GM19467 (cell line): ENCODE data around the gene SH3RF1.

Experiments used
- ATAC-seq: cut with Tn5 transposase; IDR thresholded peaks from one replicate; pipeline ENCODE4 v1.9.1; 2021; ENCODE audit warnings: mild to moderate bottlenecking, moderate library complexity; ENCODE audit not compliant: unreplicated experiment

Gene SH3RF1

GRCh38 chr4:169252339-169253112 is 18.2 kb downstream of the SH3RF1 start:
- ATAC-seq, result peak; percentile 79

GRCh38 chr4:169251291-169252235 is 19.2 kb downstream of the SH3RF1 start:
- ATAC-seq, result no peak

GRCh38 chr4:169250796-169251195 is 20.0 kb downstream of the SH3RF1 start:
- ATAC-seq, result no peak

GRCh38 chr4:169249999-169250398 is 20.8 kb downstream of the SH3RF1 start:
- ATAC-seq, result no peak

- no peak for ATAC-seq
These were observed 21.4 kb downstream of the SH3RF1 start for GRCh38 chr4:169249214-169249973.

GRCh38 chr4:169248645-169249044 is 22.1 kb downstream of the SH3RF1 start:
- ATAC-seq, result no peak

GRCh38 chr4:169246957-169247396 is 23.8 kb downstream of the SH3RF1 start:
- ATAC-seq, result no peak

GRCh38 chr4:169246279-169246678 is 24.5 kb downstream of the SH3RF1 start:
- no peak for ATAC-seq

GRCh38 chr4:169245061-169245460 is 25.7 kb downstream of the SH3RF1 start:
- no peak for ATAC-seq

- no peak for ATAC-seq
These were observed 26.7 kb downstream of the SH3RF1 start for GRCh38 chr4:169243825-169244609.

GRCh38 chr4:169241464-169241863 is 29.3 kb downstream of the SH3RF1 start:
- no peak for ATAC-seq

- ATAC-seq, result no peak
These were observed 31.4 kb downstream of the SH3RF1 start for GRCh38 chr4:169239221-169239905.

GRCh38 chr4:169238445-169238844 is 32.3 kb downstream of the SH3RF1 start:
- ATAC-seq, result no peak

GRCh38 chr4:169236873-169237626 is 33.7 kb downstream of the SH3RF1 start:
- ATAC-seq, result no peak

GRCh38 chr4:169236078-169236477 is 34.7 kb downstream of the SH3RF1 start:
- no peak for ATAC-seq

GRCh38 chr4:169234137-169234855 is 36.5 kb downstream of the SH3RF1 start:
- ATAC-seq, result no peak

- ATAC-seq, result no peak
These were observed 37.1 kb downstream of the SH3RF1 start for GRCh38 chr4:169233691-169234090.

GRCh38 chr4:169231647-169232262 is 39.0 kb downstream of the SH3RF1 start:
- no peak for ATAC-seq
